ENCODE data around the gene UVRAG.

UVRAG gene

GRCh38 chr11:76087749-76088148 is 272.7 kb downstream of the UVRAG start:
- TF ChIP-seq CTCF (IDR thresholded peaks at IDR 0.05; ENCODE audit: borderline replicate concordance, control extremely low read depth, extremely low read depth, insufficient read depth, missing control alignments), result no peak
- no peak for DNase-seq (ENCODE audit: low spot score)
- in situ Hi-C loops (cut with MboI; ENCODE audit: low sequenced_read_pairs, unreplicated experiment), result no loop called here

GRCh38 chr11:76088511-76088910 is 273.5 kb downstream of the UVRAG start:
- no peak for TF ChIP-seq CTCF (IDR thresholded peaks at IDR 0.05; ENCODE audit: borderline replicate concordance, control extremely low read depth, extremely low read depth, insufficient read depth, missing control alignments)
- no peak for DNase-seq (ENCODE audit: low spot score)
- in situ Hi-C loops (cut with MboI; ENCODE audit: low sequenced_read_pairs, unreplicated experiment), result no loop called here

GRCh38 chr11:76090174-76090573 is 275.2 kb downstream of the UVRAG start:
- DNase-seq (ENCODE audit: low spot score), result no peak
- in situ Hi-C loops (cut with MboI; ENCODE audit: low sequenced_read_pairs, unreplicated experiment), result no loop called here
- TF ChIP-seq CTCF (IDR thresholded peaks at IDR 0.05; ENCODE audit: borderline replicate concordance, control extremely low read depth, extremely low read depth, insufficient read depth, missing control alignments), result no peak

GRCh38 chr11:76090821-76091220 is 275.8 kb downstream of the UVRAG start:
- DNase-seq (ENCODE audit: low spot score), result no peak
- TF ChIP-seq CTCF (IDR thresholded peaks at IDR 0.05; ENCODE audit: borderline replicate concordance, control extremely low read depth, extremely low read depth, insufficient read depth, missing control alignments), result no peak
- in situ Hi-C loops (cut with MboI; ENCODE audit: low sequenced_read_pairs, unreplicated experiment), result no loop called here

- in situ Hi-C loops (cut with MboI; ENCODE audit: low sequenced_read_pairs, unreplicated experiment), result no loop called here
- no peak for DNase-seq (ENCODE audit: low spot score)
- no peak for TF ChIP-seq CTCF (IDR thresholded peaks at IDR 0.05; ENCODE audit: borderline replicate concordance, control extremely low read depth, extremely low read depth, insufficient read depth, missing control alignments)
These were observed 279.7 kb downstream of the UVRAG start for GRCh38 chr11:76094740-76095139.

- no peak for DNase-seq (ENCODE audit: low spot score)
- no peak for TF ChIP-seq CTCF (IDR thresholded peaks at IDR 0.05; ENCODE audit: borderline replicate concordance, control extremely low read depth, extremely low read depth, insufficient read depth, missing control alignments)
- in situ Hi-C loops (cut with MboI; ENCODE audit: low sequenced_read_pairs, unreplicated experiment), result no loop called here
These were observed 280.9 kb downstream of the UVRAG start for GRCh38 chr11:76095891-76096290.

GRCh38 chr11:76096552-76096951 is 281.5 kb downstream of the UVRAG start:
- DNase-seq (ENCODE audit: low spot score), result no peak
- TF ChIP-seq CTCF (IDR thresholded peaks at IDR 0.05; ENCODE audit: borderline replicate concordance, control extremely low read depth, extremely low read depth, insufficient read depth, missing control alignments), result no peak
- in situ Hi-C loops (cut with MboI; ENCODE audit: low sequenced_read_pairs, unreplicated experiment), result no loop called here
